Stimulated activated CD4-positive, alpha-beta T cell treated with anti-CD3 and anti-CD28 coated beads, Interleukin-4, amount 100 ng/mL, for 24 hours (primary cell): Measurements from ENCODE around the gene PCOLCE2.

Experiments
- DNase-seq: peaks from one replicate; pipeline ENCODE4 v3.0.0-alpha.2; 2020

PCOLCE2 gene

DNA sequence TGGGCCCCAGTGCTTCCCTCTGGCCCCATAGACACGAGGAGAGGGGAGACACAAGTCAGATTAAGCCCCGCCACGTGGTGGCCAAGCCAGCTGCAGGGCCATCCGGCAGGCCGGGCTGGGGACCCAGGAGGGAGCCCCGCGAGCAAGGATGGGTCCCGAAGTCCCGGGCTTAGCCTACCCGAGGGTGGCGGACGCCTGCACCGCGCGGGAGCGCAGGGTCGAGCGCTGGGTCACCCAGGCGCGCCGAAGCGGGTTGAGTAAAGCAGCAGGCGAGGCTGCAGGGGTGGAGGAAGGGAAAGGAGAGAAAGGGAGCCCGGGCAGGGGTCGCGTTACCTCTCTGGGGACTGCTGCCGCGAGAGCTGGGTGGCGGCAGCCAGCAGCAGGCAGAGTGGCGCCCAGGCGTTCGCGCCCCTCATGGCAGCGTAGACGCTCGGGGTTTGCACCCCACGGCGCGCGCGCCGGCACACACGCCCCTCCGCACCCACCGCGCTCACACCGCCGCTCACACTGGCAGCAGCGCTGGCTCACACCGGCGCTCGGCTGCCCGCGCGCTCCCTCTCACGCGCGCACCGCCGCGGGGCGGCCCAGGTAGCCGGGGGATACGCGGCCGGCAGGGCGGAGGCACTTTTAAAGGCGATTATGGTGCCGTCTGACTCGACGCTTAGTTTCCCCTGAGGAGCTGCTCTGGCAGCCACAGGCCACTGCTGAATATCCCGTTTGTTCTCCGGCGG lies at the start of gene PCOLCE2:
TSS of gene PCOLCE2 (minus strand) at position 603 of the 731 bp plus-strand sequence. CDS start at position 416, 187 bp downstream.
- DNase-seq = peak; percentile 5

DNA sequence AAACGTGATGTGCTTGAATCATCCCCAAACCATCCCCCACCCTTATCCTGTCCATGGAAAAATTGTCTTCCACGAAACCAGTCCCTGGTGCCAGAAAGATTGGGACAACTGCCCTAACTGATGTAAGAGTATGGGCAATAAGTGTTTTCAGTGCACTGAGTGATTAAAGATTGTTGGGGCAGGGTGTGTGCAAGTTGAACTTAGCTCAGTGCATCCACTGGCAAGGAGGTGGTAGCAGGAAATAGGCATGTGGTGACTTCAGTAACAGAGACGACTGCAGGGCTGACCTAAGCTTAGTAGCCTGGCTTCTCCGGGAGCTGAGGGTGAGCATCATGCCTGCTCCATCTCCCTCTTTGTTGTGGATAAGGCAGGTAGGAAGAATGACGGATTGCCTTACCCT lies 47.1 kb upstream of the PCOLCE2 start:
- no peak for DNase-seq

GRCh38 chr3:142934887-142935269 lies 46.0 kb upstream of the PCOLCE2 start:
- no peak for DNase-seq

- no peak for DNase-seq
Observed at GRCh38 chr3:142934128-142934886, 45.4 kb upstream of the PCOLCE2 start.

DNA sequence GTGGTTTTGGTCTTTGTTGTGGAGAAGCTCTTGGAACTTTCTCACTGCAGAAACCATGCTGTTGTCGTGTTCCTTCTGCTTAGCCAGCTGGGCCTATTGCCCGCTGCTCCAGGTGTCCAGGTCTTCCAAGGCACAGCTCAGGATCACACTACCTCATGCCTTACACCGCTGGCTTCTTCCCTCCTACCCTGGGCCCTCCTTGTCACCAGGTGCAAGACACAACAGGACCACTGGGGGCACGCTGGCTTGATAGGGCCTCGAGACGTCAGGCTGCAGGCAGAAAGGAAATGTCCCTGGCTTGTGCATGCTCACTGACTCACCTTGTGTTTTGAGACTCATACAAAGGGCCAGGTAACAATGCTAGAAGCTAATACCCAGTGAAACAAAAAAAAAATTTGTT lies 42.3 kb upstream of the PCOLCE2 start:
- DNase-seq = no peak

- no peak for DNase-seq
Observed at GRCh38 chr3:142930463-142930862, 41.6 kb upstream of the PCOLCE2 start.

- no peak for DNase-seq
Observed at GRCh38 chr3:142929890-142930289, 41.0 kb upstream of the PCOLCE2 start.

- DNase-seq = peak; percentile 34
Observed at GRCh38 chr3:142929109-142929508, 40.2 kb upstream of the PCOLCE2 start.

DNA sequence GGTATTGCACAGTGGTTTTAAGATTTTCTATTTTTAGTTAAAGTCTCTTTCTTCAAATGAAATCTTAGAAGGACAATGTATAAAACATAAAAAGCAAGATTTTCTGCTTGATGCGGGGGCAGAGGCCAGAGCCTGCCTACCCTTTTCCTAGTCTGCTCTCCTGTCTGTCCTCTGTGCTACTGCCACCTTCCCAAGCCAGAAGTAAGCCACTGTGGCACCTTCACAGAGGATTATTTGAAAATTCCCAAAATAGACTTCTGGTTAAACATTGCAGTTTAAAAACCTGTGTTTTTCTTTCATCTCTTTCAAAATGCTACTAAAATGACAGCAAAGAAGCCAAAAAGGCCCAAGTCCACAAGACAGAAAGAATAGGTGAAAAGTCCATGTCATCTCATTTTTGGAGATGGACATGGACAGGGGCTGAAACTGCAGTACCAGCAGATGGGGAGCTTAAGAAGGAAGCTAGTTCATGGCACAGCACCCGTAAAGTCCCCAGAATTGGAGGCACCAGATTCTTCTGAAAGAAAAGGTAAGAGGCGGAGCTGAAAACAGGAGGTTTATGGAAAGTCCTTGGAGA lies 37.6 kb upstream of the PCOLCE2 start:
- DNase-seq = no peak

GRCh38 chr3:142925140-142925539 lies 36.3 kb upstream of the PCOLCE2 start:
- no peak for DNase-seq

DNA sequence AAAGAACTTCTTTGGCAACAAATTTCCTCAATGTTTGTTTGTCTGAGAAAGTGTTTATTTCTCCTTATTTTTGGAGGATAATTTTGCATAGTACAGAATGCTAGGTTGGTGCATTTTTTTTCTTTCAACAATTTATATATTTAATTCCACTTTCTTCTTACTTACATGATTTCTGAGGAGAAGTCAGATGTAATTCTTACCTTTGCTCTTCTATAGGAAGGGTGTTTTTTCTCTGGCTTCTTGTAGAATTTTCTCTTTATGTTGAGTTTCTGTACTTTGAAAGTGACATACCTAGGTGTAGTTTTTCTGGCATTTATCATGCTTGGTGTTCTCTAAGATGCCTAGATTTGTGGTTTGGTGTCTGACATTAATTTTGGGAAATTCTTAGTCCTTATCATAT lies 34.8 kb upstream of the PCOLCE2 start:
- no peak for DNase-seq

GRCh38 chr3:142916605-142917004 lies 27.7 kb upstream of the PCOLCE2 start:
- DNase-seq = no peak

GRCh38 chr3:142915636-142916035 lies 26.8 kb upstream of the PCOLCE2 start:
- DNase-seq = no peak

DNA sequence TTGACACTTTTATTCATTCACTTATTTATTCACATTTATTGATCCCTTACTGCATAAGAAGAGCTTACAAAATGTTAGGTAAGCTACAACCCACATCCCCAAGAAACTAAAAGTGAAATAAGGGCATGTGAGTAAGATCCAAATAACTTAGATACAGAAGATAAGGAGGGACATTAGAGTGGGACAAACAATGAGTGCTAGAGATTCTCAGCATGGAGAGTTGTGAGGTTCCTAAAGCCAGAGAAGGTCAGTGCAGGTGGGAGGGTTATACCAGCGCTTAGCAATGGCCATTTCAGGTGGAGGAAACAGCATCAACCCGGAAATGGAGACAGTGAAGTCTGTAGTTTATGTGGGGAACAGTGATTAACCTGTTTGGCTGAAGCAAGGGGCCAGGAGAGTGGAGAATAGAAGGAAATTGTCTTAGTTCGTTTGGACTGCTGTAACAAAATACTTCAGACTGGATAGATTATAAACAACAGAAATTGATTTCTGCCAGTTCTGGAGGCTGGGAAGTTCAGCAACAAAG lies 25.5 kb upstream of the PCOLCE2 start:
- DNase-seq = no peak

DNA sequence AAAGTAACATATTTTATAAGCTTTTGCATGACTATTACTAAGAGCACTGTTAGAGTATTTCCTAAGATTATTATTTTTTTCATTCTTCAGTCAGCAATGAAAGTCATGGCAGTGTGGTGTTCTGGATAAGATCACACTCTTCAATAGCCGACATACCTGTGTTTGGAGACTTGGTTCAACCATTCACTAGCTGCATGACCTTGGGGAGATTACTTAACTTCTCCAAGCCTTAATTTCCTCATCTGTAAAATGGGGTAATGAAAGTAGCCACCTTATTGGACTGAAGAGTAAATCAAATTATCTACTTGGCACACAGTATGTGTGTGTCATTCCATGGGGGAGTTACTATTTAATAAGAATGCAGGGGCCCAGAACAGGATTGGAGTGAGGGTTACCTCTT lies 24.5 kb upstream of the PCOLCE2 start:
- no peak for DNase-seq

- no peak for DNase-seq
Observed at GRCh38 chr3:142912402-142913172, 23.7 kb upstream of the PCOLCE2 start.

DNA sequence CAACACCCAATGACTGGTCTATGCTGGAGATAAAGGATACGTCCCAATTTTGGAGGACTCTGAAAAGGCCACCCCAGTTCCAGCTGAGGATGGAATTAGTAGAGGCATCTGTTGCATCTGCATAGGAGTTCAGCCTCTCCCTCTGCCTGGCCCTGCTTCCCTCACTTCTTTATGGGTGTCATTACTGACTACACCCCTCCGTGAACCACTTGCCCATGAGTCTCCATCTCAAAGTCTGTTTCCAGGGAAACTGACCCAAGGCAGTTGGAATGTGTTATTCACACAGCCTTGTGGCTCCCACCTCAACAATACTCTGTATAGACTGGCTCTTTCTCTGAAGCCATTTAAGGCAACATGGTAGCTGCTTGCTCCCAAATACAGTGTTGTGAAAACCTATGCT lies 21.4 kb upstream of the PCOLCE2 start:
- DNase-seq = no peak

DNA sequence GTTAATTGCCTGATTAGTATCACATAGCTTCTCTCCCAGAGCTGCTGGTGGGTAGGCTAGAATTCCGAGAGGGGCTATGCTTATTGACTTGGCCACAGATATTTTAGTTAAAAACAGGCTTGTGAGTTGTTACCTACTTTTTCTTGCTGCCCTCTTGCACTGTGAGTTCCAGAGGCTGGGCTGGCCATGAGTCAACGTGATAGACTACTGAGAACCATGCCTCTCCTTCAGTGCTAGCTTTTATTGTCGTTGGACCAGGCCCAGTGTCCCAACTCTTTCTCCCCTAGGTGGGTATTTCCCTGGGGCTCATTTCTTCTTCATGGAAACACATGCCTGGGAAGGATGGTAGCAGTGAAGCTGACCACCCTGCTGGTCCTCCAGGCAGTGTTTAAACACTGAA lies 20.4 kb upstream of the PCOLCE2 start:
- no peak for DNase-seq

- DNase-seq = no peak
Observed at GRCh38 chr3:142907996-142908395, 19.1 kb upstream of the PCOLCE2 start.

DNA sequence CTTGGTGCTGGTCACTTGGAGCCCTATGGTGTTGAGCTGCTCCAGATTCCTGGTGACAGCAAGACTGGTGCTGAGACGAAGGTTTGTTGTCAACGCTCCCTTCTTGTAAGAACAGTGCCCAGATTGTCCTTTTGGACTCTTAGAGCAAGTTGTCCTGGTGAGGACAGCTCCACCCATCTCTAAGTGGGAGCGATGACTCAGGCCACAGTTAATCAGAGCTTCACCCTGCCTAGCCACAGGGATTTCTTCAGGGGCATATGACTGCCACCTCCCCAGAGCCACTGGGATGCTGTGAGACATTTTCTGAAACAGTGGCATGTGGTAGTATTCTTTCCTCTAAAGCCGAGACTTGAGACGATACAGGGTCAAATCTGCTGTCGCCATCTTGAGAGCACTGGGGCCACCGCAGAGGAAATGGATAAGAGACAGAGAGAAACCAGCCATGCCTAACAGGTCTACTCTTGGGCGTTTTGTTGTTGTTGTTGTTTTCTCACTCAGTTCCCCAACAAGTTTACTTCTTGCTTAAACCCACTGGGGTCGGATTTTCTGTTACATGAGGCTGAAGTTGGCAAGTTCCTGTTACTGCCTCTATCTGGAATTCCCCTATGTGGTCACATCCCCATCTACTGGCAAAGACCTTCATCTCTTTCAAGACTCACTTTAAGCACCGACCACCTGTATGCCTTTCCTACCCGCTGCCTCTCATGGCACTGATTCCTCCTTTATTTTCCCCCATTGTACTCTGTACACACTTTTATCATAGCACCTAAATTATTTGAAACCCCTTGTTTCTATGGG lies 16.0 kb upstream of the PCOLCE2 start:
- no peak for DNase-seq

DNA sequence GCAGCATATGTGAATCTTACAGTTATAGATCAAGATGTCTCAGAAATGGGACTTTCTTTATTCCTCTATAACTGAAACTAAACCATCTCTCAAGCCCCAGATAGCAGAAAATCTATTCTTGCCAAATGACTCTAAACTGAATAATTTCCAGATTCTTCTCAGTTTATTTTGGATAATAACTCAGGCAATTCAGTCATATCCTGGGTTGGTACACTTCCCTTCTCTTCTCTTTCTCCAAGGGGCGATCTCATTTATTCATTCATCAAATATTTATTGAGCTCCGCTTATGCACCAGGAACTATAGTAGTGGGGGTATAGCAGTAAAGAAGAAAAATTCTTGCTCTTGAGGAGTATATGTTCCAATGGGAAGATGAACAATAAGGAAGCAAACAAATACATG lies 13.5 kb upstream of the PCOLCE2 start:
- DNase-seq = no peak
